K562 (cell line): ENCODE measurements around the gene OR2V2. TPM values are rescaled to one million over a fixed set of nuclear protein-coding genes. Genes with fewer than 3 reads are reported as not detected.
A peak's percentile ranks its signal among the peaks of the same experiment; 100 is the strongest.

Source experiments
- BRF1 ChIP-seq: IDR thresholded peaks from 3 replicates; pipeline ENCODE4 v1.6.1; 2011; ENCODE audit warnings: borderline replicate concordance, mild to moderate bottlenecking; ENCODE audit not compliant: insufficient read length; ENCODE audit errors: extremely low read depth
- DMBX1 ChIP-seq: fragments of 250-450 bp; sonication (Bioruptor Pico); IDR thresholded peaks from 2 replicates; pipeline ENCODE4 v1.8.0; 2022; ENCODE audit warnings: inconsistent platforms, mild to moderate bottlenecking, moderate library complexity, borderline replicate concordance
- HIVEP1 ChIP-seq: fragments of 250-450 bp; sonication (Bioruptor Pico); IDR thresholded peaks from 2 replicates; pipeline ENCODE4 v1.4.0; 2020; ENCODE audit warnings: mild to moderate bottlenecking
- HNRNPH1 ChIP-seq: fragments of 200-400 bp; formaldehyde crosslinking; optimal IDR thresholded peaks from 2 replicates; pipeline ENCODE3; 2017; ENCODE audit warnings: low read depth, mild to moderate bottlenecking, low read length, moderate library complexity
- KAT8 ChIP-seq: fragments of 450-650 bp; IDR thresholded peaks from 2 replicates; pipeline ENCODE4 v1.6.1; 2016; ENCODE audit warnings: low read depth, mild to moderate bottlenecking
- MEF2D ChIP-seq: conservative IDR thresholded peaks from 2 replicates; pipeline ENCODE4 v1.6.1; 2016; ENCODE audit warnings: low read depth, missing genetic modification characterization, missing compliant biosample characterization
- MTA1 ChIP-seq: fragments of 450-650 bp; IDR thresholded peaks from 2 replicates; pipeline ENCODE4 v1.6.1; 2017; ENCODE audit warnings: borderline replicate concordance
- NR2C1 ChIP-seq, 2 experiments: fragments of 450-650 bp; IDR thresholded peaks; 2 replicates each; pipeline ENCODE4 v1.6.1; 2017; ENCODE audit warnings: mild to moderate bottlenecking in 2 of 2, antibody characterized with exemption in 1 of 2, inconsistent platforms in 1 of 2, missing compliant biosample characterization in 1 of 2, missing genetic modification characterization in 1 of 2
- NR2C2 ChIP-seq, 2 experiments: fragments of 200-800 bp in 1 of 2; sonication (Bioruptor generic) in 1 of 2; sonication (generic) in 1 of 2; formaldehyde crosslinking in 1 of 2; IDR thresholded peaks; 2 replicates each; pipeline versions ENCODE4 v1.6.1 to v1.8.0; 2016 to 2022; ENCODE audit warnings: mild to moderate bottlenecking in 1 of 2, missing compliant biosample characterization in 1 of 2, missing genetic modification characterization in 1 of 2, missing genetic modification reagents in 1 of 2
- SIRT6 ChIP-seq: IDR thresholded peaks from one replicate; pipeline ENCODE4 v1.6.1; 2012; ENCODE audit warnings: low read depth, mild to moderate bottlenecking, control low read depth, inconsistent platforms, low read length, moderate library complexity
- SIX5 ChIP-seq, 2 experiments: IDR thresholded peaks; 2 replicates each; pipeline ENCODE4 v1.6.1; 2011; ENCODE audit warnings: low read length in 2 of 2, borderline replicate concordance in 1 of 2, low read depth in 1 of 2, mild to moderate bottlenecking in 1 of 2, moderate library complexity in 1 of 2; ENCODE audit not compliant: insufficient read depth in 1 of 2
- SPI1 ChIP-seq: IDR thresholded peaks from 2 replicates; pipeline ENCODE4 v1.6.1; 2011; ENCODE audit warnings: low read depth, low read length, control low read depth, borderline replicate concordance
- THRAP3 ChIP-seq: fragments of 450-650 bp; IDR thresholded peaks from 2 replicates; pipeline ENCODE4 v1.6.1; 2016; ENCODE audit warnings: mild to moderate bottlenecking, inconsistent platforms, borderline replicate concordance
- ZNF444 ChIP-seq: fragments of 250-450 bp; sonication (Bioruptor Pico); IDR thresholded peaks from 2 replicates; pipeline ENCODE4 v1.4.0; 2020; ENCODE audit warnings: mild to moderate bottlenecking, moderate library complexity
- ZNF589 ChIP-seq: fragments of 200-800 bp; sonication (Bioruptor generic); IDR thresholded peaks from 2 replicates; pipeline ENCODE4 v1.6.1; 2016; ENCODE audit warnings: low read depth, missing genetic modification characterization, missing compliant biosample characterization
- ZNF75A ChIP-seq: fragments of 450-650 bp; formaldehyde crosslinking; IDR thresholded peaks from 2 replicates; pipeline ENCODE4 v1.4.0; 2020; ENCODE audit warnings: mild to moderate bottlenecking
- ZSCAN32 ChIP-seq: fragments of 450-650 bp; formaldehyde crosslinking; IDR thresholded peaks from 2 replicates; pipeline ENCODE4 v1.4.0; 2020; ENCODE audit warnings: mild to moderate bottlenecking, moderate library complexity
- polyA plus RNA-seq, 8 experiments: library from polyadenylated mRNA; depleted of rRNA in 4 of 8; stranded (reverse) in 5 of 8; unstranded in 3 of 8; fragments of >200 nt; fragmentation: Nextera tagmentation in 2 of 8; fragmentation: Illumina TruSeq in 1 of 8; extraction: Ambion mirVana in 2 of 8; extraction: Trizol in 1 of 8; gene quantifications; 2 replicates each; pipeline versions ENCODE4 v1.2.1 to v1.2.3, GENCODE V29; 2011 to 2014; ENCODE audit warnings: inconsistent platforms in 1 of 8, missing spikeins in 1 of 8
- total RNA-seq, 7 experiments: library from RNA; depleted of rRNA in 6 of 7; stranded (reverse); fragments of >200 nt in 6 of 7; fragmentation: Illumina TruSeq in 2 of 7; extraction: Trizol in 2 of 7; gene quantifications; 2 replicates each; pipeline versions ENCODE4 v1.2.1 to v1.2.3, GENCODE V29; 2011 to 2021; ENCODE audit warnings: low replicate concordance in 1 of 7
- TF ChIP-seq, protein P1 (sequence below): sonication (generic); formaldehyde crosslinking; IDR thresholded peaks from 2 replicates; pipeline ENCODE4 v1.8.0; 2022; ENCODE audit warnings: mild to moderate bottlenecking, missing genetic modification reagents
- TF ChIP-seq, protein P2 (sequence below): fragments of 250-450 bp; sonication (Bioruptor Pico); IDR thresholded peaks from 2 replicates; pipeline ENCODE4 v1.4.0; 2020; ENCODE audit warnings: mild to moderate bottlenecking
- TF ChIP-seq, protein P3 (sequence below): fragments of 250-450 bp; sonication (Bioruptor Pico); IDR thresholded peaks from 2 replicates; pipeline ENCODE4 v1.8.0; 2021; ENCODE audit warnings: moderate library complexity, mild to moderate bottlenecking, inconsistent platforms
- TF ChIP-seq, protein P4 (sequence below): fragments of 250-450 bp; sonication (Bioruptor Pico); IDR thresholded peaks from 2 replicates; pipeline ENCODE4 v1.5.0; 2020; ENCODE audit warnings: mild to moderate bottlenecking

The OR2V2 gene
- total and polyA plus RNA-seq, 9 of the 15 experiments (the other 6 are each of a cell fraction or from before 2014, with no cell fraction given), result 0.01 TPM; not detected in 8

GRCh38 chr5:181190711-181191525 lies 43.5 kb downstream of the OR2V2 start (continued):
- TF ChIP-seq, protein P1, sequence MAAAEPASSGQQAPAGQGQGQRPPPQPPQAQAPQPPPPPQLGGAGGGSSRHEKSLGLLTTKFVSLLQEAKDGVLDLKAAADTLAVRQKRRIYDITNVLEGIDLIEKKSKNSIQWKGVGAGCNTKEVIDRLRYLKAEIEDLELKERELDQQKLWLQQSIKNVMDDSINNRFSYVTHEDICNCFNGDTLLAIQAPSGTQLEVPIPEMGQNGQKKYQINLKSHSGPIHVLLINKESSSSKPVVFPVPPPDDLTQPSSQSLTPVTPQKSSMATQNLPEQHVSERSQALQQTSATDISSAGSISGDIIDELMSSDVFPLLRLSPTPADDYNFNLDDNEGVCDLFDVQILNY, result no peak
- TF ChIP-seq HNRNPH1 (no peak), HIVEP1 (CRISPR knock-in tag) (no peak), THRAP3 (no peak), NR2C2 (CRISPR knock-in tag; IDR thresholded peaks at IDR 0.05) (no peak), NR2C2 (tag; IDR thresholded peaks at IDR 0.05) (no peak), ZNF75A (CRISPR knock-in tag) (no peak), SPI1 (no peak), SIX5 (IDR thresholded peaks at IDR 0.05; ENCODE audit: borderline replicate concordance in 1 of 2, insufficient read depth in 1 of 2, low read depth in 1 of 2, low read length in 2 of 2) (no peak), KAT8 (no peak), SIRT6 (no peak), NR2C1 (IDR thresholded peaks at IDR 0.05) (no peak), NR2C1 (tag; IDR thresholded peaks at IDR 0.05) (no peak), ZNF444 (CRISPR knock-in tag) (no peak), MTA1 (no peak), ZNF589 (CRISPR knock-in tag) (no peak), DMBX1 (CRISPR knock-in tag) (no peak), MEF2D (no peak), BRF1 (no peak), ZSCAN32 (CRISPR knock-in tag) (0 out of 2 replicates have a peak, but pooled peaks have one; percentile 35)
- TF ChIP-seq, protein P2, sequence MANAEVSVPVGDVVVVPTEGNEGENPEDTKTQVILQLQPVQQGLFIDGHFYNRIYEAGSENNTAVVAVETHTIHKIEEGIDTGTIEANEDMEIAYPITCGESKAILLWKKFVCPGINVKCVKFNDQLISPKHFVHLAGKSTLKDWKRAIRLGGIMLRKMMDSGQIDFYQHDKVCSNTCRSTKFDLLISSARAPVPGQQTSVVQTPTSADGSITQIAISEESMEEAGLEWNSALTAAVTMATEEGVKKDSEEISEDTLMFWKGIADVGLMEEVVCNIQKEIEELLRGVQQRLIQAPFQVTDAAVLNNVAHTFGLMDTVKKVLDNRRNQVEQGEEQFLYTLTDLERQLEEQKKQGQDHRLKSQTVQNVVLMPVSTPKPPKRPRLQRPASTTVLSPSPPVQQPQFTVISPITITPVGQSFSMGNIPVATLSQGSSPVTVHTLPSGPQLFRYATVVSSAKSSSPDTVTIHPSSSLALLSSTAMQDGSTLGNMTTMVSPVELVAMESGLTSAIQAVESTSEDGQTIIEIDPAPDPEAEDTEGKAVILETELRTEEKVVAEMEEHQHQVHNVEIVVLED (CRISPR knock-in tag), result 0 out of 2 replicates have a peak, but pooled peaks have one; percentile 4
- TF ChIP-seq, protein P3, sequence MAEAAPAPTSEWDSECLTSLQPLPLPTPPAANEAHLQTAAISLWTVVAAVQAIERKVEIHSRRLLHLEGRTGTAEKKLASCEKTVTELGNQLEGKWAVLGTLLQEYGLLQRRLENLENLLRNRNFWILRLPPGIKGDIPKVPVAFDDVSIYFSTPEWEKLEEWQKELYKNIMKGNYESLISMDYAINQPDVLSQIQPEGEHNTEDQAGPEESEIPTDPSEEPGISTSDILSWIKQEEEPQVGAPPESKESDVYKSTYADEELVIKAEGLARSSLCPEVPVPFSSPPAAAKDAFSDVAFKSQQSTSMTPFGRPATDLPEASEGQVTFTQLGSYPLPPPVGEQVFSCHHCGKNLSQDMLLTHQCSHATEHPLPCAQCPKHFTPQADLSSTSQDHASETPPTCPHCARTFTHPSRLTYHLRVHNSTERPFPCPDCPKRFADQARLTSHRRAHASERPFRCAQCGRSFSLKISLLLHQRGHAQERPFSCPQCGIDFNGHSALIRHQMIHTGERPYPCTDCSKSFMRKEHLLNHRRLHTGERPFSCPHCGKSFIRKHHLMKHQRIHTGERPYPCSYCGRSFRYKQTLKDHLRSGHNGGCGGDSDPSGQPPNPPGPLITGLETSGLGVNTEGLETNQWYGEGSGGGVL, result no peak
- TF ChIP-seq, protein P4, sequence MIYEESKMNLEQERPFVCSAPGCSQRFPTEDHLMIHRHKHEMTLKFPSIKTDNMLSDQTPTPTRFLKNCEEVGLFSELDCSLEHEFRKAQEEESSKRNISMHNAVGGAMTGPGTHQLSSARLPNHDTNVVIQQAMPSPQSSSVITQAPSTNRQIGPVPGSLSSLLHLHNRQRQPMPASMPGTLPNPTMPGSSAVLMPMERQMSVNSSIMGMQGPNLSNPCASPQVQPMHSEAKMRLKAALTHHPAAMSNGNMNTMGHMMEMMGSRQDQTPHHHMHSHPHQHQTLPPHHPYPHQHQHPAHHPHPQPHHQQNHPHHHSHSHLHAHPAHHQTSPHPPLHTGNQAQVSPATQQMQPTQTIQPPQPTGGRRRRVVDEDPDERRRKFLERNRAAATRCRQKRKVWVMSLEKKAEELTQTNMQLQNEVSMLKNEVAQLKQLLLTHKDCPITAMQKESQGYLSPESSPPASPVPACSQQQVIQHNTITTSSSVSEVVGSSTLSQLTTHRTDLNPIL, result no peak
